ENCODE data around the gene ZNF407. TPM values are rescaled to one million over a fixed set of nuclear protein-coding genes. Genes with fewer than 3 reads are reported as not detected.

Gene ZNF407
- total and polyA plus RNA-seq, 3 donors from 2014 or later = 10.9 to 35.9 (median 30.8) TPM

DNA sequence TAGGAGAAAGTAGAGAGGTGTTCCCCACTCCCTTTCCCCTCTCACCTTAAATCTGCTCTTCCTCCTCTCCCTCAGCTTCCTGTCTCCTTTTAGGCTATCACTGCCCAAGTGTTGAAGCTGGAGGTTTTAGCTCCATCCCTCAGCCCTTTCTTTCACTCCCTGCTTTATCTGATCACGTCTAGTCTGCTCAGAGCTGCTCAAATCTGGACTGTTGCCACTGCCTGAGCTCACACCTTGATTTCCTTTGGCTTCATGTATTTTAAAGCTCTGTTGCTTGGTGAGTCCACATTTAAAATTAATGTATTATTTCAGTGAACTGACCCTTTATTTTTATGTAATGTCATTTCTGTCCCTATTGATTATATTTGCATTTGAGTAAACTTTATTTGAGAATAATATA is 374.7 kb downstream of the ZNF407 start:
- Histone ChIP-seq H3K36me3 (ENCODE audit: low read depth, missing control alignments) (no peaks in the 10 kb centered on the region), H3K4me3 (no peak overlapping the region), H3K27ac (no peak overlapping the region), H3K9me3 (no peaks in the 10 kb centered on the region), H3K4me1 (no peaks in the 10 kb centered on the region), H3K27me3 (no peaks in the 10 kb centered on the region)
- WGBS, 2 donors = 61 to 80% methylated on average over 1 of the region's 1 CpG
- DNase-seq = no peak
- TF ChIP-seq POLR2A (IDR thresholded peaks at IDR 0.05) = no peak
- TF ChIP-seq, protein P1, sequence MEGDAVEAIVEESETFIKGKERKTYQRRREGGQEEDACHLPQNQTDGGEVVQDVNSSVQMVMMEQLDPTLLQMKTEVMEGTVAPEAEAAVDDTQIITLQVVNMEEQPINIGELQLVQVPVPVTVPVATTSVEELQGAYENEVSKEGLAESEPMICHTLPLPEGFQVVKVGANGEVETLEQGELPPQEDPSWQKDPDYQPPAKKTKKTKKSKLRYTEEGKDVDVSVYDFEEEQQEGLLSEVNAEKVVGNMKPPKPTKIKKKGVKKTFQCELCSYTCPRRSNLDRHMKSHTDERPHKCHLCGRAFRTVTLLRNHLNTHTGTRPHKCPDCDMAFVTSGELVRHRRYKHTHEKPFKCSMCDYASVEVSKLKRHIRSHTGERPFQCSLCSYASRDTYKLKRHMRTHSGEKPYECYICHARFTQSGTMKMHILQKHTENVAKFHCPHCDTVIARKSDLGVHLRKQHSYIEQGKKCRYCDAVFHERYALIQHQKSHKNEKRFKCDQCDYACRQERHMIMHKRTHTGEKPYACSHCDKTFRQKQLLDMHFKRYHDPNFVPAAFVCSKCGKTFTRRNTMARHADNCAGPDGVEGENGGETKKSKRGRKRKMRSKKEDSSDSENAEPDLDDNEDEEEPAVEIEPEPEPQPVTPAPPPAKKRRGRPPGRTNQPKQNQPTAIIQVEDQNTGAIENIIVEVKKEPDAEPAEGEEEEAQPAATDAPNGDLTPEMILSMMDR (IDR thresholded peaks at IDR 0.05) = no peak
- intact Hi-C loops (cut with DNase I; ENCODE audit: low total_unique reads) = no loop called here

DNA sequence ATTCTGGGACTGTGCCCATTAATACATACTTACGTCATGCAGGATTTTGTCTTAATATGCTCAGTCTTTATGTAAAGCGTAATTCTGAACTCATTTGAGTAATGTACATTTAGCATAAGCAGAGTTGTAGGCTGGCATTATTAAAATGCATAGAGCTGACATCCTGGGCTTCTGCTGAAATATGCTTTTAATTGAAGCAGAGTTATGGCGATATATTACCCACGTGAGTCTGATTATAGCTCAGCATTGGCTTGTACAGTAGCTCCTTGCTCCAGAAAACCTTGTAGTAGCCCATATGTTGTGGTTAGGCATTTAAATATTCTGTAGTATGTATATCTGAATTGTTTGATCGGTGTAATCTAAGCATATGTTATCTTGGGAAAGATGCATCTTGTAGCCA is 377.3 kb downstream of the ZNF407 start:
- DNase-seq = no peak
- no peak for TF ChIP-seq POLR2A (IDR thresholded peaks at IDR 0.05)
- TF ChIP-seq, protein P1 (IDR thresholded peaks at IDR 0.05) = no peak
- H3K27ac ChIP-seq = no peak overlapping the region
- WGBS, 2 donors = 84 to 94% methylated on average over 5 of the region's 5 CpGs
- intact Hi-C loops (cut with DNase I; ENCODE audit: low total_unique reads) = no loop called here
- H3K27me3 ChIP-seq = no peaks in the 10 kb centered on the region
- no peak overlapping the region for H3K4me3 ChIP-seq
- no peaks in the 10 kb centered on the region for H3K9me3 ChIP-seq
- no peaks in the 10 kb centered on the region for H3K36me3 ChIP-seq (ENCODE audit: low read depth, missing control alignments)
- no peaks in the 10 kb centered on the region for H3K4me1 ChIP-seq

DNA sequence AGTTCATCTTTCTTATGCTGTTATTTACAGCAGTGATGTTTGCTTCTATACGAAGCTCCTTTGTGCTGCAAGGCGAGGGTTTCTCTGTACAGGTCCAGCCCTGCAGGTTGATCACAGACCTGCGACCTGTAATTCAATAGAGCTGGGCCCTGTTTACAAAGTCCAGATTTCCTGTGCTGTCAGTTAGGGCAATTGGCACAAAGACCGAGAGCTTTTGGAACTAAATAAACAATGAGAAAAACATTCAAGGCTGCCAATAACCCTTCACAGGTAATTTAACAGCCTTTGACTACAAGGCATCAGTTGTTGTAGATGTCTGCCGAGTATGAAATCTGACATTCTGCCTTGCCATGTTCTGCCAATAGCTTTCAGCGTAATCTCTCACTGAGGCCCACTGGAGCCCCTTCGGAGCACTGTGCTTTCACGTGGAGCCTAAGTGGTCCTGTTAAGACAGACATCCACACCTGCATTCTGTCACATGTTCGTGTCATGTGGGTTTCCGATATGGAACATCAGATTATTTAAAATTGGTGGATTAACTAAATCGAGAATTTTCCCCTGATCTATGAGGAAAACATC is 378.8 kb downstream of the ZNF407 start:
- WGBS, 2 donors = 83 to 85% methylated on average over 11 of the region's 11 CpGs
- Histone ChIP-seq H3K36me3 (ENCODE audit: low read depth, missing control alignments) (no peaks in the 10 kb centered on the region), H3K4me3 (no peak overlapping the region), H3K27ac (no peak overlapping the region), H3K27me3 (no peaks in the 10 kb centered on the region), H3K9me3 (no peaks in the 10 kb centered on the region), H3K4me1 (no peaks in the 10 kb centered on the region)
- no peak for TF ChIP-seq POLR2A (IDR thresholded peaks at IDR 0.05)
- TF ChIP-seq, protein P1 (IDR thresholded peaks at IDR 0.05) = no peak
- DNase-seq = no peak
- intact Hi-C loops (cut with DNase I; ENCODE audit: low total_unique reads) = no loop called here

DNA sequence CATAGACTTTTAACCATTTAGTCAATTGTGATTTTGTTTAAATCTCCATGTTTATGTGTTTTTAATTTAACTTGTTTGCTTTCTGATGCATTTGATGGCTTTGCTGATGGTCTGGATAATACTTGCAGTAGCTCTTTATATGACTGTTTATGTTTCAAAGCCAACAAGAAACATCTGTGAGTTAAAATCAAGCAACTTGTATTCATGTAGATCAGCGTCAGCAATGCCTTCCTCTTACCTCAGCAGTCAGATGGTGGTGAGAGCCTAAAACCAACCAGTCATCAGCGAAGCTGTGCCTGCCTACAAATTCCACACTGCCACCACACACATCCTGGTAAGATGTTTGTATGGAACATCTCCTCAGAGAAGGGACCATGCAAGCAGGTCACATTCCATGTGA is 379.4 kb downstream of the ZNF407 start:
- 96 to 97% methylated on average over 2 of the region's 2 CpGs for WGBS, 2 donors

More for the DNA sequence above, 379.4 kb downstream of the ZNF407 start:
- Histone ChIP-seq H3K4me3 (no peak overlapping the region), H3K9me3 (no peaks in the 10 kb centered on the region), H3K27me3 (no peaks in the 10 kb centered on the region), H3K36me3 (ENCODE audit: low read depth, missing control alignments) (no peaks in the 10 kb centered on the region), H3K27ac (no peak overlapping the region), H3K4me1 (no peaks in the 10 kb centered on the region)
- TF ChIP-seq, protein P1 (IDR thresholded peaks at IDR 0.05) = no peak
- no peak for TF ChIP-seq POLR2A (IDR thresholded peaks at IDR 0.05)
- DNase-seq = no peak
- intact Hi-C loops (cut with DNase I; ENCODE audit: low total_unique reads) = no loop called here

Measured in testis (tissue), 3 donors.